ENCODE results near the gene KRT15. TPM values are rescaled to one million over a fixed set of nuclear protein-coding genes. Genes with fewer than 3 reads are reported as not detected.

KRT15 gene
- total RNA-seq, 2 donors from 2014 or later, result 5.8 to 20.0 TPM

DNA sequence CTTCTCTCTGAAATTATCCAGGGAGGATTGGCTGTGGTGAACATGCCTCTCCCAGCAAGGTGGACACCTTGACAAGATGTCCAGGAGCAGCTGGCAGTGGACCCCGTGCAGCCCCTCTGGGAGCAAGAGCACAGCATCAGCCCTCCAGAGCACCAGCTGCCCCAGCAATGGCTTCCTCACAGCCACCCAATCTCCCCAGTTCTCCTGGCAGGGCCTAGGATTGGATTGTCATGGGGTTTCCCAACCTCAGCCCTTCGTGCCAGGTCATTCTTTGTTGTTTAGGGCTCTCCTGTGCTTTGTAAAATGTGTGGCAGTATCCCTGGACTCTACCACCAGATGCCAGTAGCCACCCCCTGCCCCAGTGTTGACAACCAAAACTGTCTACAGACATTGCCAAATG lies 27.2 kb downstream of the KRT15 start:
- H3K9me3 ChIP-seq, result no peaks in the 10 kb centered on the region
- no peaks in the 10 kb centered on the region for H3K27me3 ChIP-seq
- TF ChIP-seq, protein P1, sequence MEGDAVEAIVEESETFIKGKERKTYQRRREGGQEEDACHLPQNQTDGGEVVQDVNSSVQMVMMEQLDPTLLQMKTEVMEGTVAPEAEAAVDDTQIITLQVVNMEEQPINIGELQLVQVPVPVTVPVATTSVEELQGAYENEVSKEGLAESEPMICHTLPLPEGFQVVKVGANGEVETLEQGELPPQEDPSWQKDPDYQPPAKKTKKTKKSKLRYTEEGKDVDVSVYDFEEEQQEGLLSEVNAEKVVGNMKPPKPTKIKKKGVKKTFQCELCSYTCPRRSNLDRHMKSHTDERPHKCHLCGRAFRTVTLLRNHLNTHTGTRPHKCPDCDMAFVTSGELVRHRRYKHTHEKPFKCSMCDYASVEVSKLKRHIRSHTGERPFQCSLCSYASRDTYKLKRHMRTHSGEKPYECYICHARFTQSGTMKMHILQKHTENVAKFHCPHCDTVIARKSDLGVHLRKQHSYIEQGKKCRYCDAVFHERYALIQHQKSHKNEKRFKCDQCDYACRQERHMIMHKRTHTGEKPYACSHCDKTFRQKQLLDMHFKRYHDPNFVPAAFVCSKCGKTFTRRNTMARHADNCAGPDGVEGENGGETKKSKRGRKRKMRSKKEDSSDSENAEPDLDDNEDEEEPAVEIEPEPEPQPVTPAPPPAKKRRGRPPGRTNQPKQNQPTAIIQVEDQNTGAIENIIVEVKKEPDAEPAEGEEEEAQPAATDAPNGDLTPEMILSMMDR (IDR thresholded peaks at IDR 0.05), result no peak
- no peak overlapping the region for H3K4me3 ChIP-seq
- no peak for DNase-seq
- H3K4me1 ChIP-seq, result peaks cover 9% of the 10 kb centered on the region
- H3K36me3 ChIP-seq, result no peaks in the 10 kb centered on the region
- intact Hi-C loops (cut with DNase I), result no loop called here
- no peak overlapping the region for H3K9ac ChIP-seq (ENCODE audit: low read depth in 2 of 2, low read length in 2 of 2)
- H3K27ac ChIP-seq, result no peak overlapping the region

DNA sequence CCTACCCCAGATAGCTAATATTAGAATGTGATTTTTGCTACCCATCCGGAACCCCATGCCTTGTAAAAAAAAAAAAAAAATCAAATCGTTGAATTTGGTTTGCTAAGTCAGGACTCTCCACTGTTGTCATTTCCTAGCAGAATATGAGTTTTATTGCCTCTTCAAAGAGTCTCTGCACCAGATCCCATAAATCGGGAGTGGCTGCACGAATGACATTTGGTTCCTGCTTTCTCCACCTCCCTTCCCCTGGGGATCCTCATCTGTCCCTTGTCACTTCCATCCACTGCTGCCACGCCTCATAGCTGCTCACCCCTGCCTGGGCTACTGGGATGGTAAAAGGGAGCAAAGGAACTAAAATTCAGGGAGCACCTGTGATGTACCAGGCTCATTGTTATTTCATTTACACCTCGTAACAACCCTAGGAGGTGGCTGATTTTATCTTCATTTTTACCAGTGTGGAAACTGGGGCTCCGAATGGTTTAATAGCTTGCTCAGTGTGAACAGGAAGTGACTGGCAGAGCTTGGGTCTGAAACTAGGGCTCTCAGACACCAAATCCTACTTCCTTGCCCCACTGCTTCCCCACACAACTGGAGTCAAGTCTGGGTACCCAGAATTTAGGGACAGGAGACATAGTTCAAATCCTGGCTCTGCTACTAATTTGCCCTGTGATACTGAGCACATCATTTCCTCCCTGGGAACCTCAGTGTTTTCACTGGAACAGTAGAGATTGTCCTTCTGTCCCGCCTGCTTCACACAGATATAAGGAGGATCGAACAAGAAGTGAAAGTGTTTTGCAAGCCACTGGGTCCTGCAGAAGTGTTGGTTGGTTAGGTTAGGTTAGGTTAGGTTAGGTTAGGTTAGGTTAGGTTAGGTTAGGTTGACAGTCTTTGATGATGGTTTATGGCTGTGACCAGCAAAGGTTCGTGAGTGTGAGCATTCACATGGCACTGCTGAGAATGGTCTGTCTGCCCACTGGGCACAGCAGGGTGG lies 28.4 kb downstream of the KRT15 start:
- intact Hi-C loops (cut with DNase I), result loop anchor here (5.0 to 10.0 kb wide), 2 partner anchors 57 to 155 kb away; no protein-coding TSS in a partner anchor
- Histone ChIP-seq H3K9me3 (no peaks in the 10 kb centered on the region), H3K4me3 (no peak overlapping the region), H3K4me1 (peaks cover 9% of the 10 kb centered on the region), H3K36me3 (no peaks in the 10 kb centered on the region), H3K9ac (ENCODE audit: low read depth in 2 of 2, low read length in 2 of 2) (no peak overlapping the region), H3K27me3 (no peaks in the 10 kb centered on the region), H3K27ac (no peak overlapping the region)
- TF ChIP-seq, protein P1 (IDR thresholded peaks at IDR 0.05), result no peak
- DNase-seq, result peak; percentile 65

DNA sequence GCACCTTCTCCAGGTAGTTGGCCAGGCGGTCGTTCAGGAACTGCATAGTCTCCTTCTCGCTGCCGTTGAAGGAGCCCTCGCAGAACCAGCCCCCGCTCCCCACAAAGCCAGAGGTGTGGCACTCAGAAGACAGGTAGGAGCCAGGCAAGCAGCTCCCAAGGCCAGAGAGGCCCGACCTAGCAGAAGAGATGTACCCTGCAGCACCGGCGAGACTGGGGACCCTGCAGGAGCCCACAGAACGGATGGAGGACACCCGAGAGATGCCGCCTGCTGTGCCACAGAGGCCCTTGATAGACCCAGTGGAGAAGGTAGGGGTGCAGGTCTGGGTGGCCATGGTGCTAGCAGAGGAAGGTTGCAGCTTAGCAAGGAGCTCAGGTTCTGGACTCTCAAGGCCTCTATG lies 29.2 kb downstream of the KRT15 start, which contains the start of gene KRT36:
KRT36 (minus strand) TSS at position 380 of the 400 bp plus-strand sequence; CDS start at position 334, 46 bp downstream.
- no peak for DNase-seq
- Histone ChIP-seq H3K9ac (ENCODE audit: low read depth in 2 of 2, low read length in 2 of 2) (no peak within 1 kb of the TSS), H3K4me1 (peaks cover 9% of the 10 kb centered on the region), H3K36me3 (no peaks in the 10 kb centered on the region), H3K27ac (no peak within 1 kb of the TSS), H3K9me3 (no peaks in the 10 kb centered on the region), H3K27me3 (no peaks in the 10 kb centered on the region), H3K4me3 (no peak within 1 kb of the TSS)
- intact Hi-C loops (cut with DNase I), result loop anchor here (5.0 to 10.0 kb wide), 2 partner anchors 58 to 155 kb away; no protein-coding TSS in a partner anchor
- TF ChIP-seq, protein P1 (IDR thresholded peaks at IDR 0.05), result no peak

DNA sequence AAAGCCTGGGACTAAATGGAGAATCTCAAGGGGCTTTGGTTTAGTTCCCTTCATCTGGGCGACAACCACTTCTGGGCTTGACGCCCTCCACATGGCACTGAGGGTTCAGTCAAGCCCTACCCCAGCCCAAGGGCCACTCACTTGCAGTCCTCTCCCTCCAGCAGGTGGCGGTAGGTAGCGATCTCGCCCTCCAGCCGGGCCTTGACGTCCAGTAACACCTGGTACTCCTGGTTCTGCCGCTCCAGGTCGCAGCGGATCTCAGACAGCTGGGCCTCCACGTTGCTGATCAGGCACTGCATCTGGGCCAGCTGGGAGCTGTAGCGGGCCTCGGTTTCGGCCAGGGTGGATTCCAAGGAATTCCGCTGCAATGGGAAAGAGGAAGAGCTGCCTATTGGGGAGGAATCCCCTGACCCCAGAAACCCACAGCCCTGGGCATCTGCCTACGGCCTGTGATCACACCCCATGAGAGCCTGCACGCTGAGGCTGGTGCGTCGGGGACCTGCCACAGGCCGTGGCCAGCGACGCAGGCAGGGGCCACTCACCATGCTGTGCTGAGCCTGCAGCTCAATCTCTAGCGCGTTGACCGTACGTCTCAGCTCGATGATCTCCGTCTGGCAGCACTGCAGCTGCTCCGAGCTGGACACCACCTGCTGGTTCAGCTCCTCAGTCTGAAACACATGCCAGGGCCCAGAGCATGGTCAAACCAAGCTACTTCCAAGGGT lies 31.7 kb downstream of the KRT15 start:
- Histone ChIP-seq H3K36me3 (no peaks in the 10 kb centered on the region), H3K4me1 (peaks cover 5% of the 10 kb centered on the region), H3K9me3 (no peaks in the 10 kb centered on the region), H3K9ac (ENCODE audit: low read depth in 2 of 2, low read length in 2 of 2) (no peak overlapping the region), H3K27me3 (no peaks in the 10 kb centered on the region), H3K27ac (no peak overlapping the region), H3K4me3 (no peak overlapping the region)
- intact Hi-C loops (cut with DNase I), result loop anchor here (5.0 to 10.0 kb wide), 2 partner anchors 60 to 158 kb away; no protein-coding TSS in a partner anchor
- TF ChIP-seq, protein P1 (IDR thresholded peaks at IDR 0.05), result peak; percentile 58
- DNase-seq, result peak; percentile 74

DNA sequence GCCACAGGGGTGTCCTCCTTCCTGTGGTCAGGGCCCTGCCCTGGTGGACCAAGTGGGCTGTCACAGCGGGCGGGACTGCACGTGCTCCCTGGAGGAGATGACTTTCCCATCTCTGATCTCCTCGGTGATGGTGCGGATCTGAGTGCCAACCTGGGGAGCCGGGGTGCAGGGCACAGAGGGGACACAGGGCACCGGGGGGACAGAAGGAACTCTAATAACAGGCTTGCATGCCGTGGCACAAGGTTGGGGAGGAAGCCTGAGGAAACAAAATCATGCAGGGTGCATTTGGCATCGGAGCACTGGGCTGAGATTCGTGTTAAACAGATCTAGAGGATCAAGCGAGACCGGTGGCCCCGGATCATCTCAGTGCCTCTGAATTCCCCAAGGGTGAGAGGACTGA lies 32.4 kb downstream of the KRT15 start:
- no peaks in the 10 kb centered on the region for H3K9me3 ChIP-seq
- DNase-seq, result no peak
- H3K9ac ChIP-seq (ENCODE audit: low read depth in 2 of 2, low read length in 2 of 2), result no peak overlapping the region
- H3K27me3 ChIP-seq, result no peaks in the 10 kb centered on the region
- no peak overlapping the region for H3K27ac ChIP-seq
- no peak overlapping the region for H3K4me3 ChIP-seq
- TF ChIP-seq, protein P1 (IDR thresholded peaks at IDR 0.05), result no peak
- H3K36me3 ChIP-seq, result no peaks in the 10 kb centered on the region
- intact Hi-C loops (cut with DNase I), result loop anchor here (5.0 to 10.0 kb wide), 2 partner anchors 61 to 158 kb away; no protein-coding TSS in a partner anchor
- peaks cover 1% of the 10 kb centered on the region for H3K4me1 ChIP-seq

Data from colonic mucosa (tissue), 4 donors.